Stomach (tissue), 9 donors: ENCODE data around the gene PITPNM3. TPM values are rescaled to one million over a fixed set of nuclear protein-coding genes. Genes with fewer than 3 reads are reported as not detected.

ENCODE experiments used
- DNase-seq, 2 donors: peaks; one replicate each; pipeline versions ENCODE4 v3.0.0 to v3.0.0-alpha.2; 2013 to 2019
- H3K27ac ChIP-seq, 5 donors: fragments of 200-600 bp in 4 of 5; sonication (generic) in 4 of 5; one replicate each; pipeline ENCODE4 v1.5.1; 2013 to 2019; ENCODE audit warnings: mild to moderate bottlenecking in 1 of 5, moderate library complexity in 1 of 5
- H3K27me3 ChIP-seq, 3 donors: fragments of 200-600 bp; sonication (generic); one replicate each; pipeline ENCODE4 v1.5.1; 2017 to 2019; ENCODE audit warnings: mixed run types in 1 of 3
- H3K36me3 ChIP-seq, 4 donors: fragments of 200-600 bp; sonication (generic); 1 replicate in 3 of 4; 2 replicates in 1 of 4; pipeline ENCODE4 v1.5.1; 2016 to 2019
- H3K4me1 ChIP-seq, 4 donors: fragments of 200-600 bp; sonication (generic); one replicate each; pipeline ENCODE4 v1.5.1; 2016 to 2019
- H3K4me3 ChIP-seq, 4 donors: fragments of 200-600 bp; sonication (generic) in 3 of 4; one replicate each; pipeline ENCODE4 v1.5.1; 2016 to 2019; ENCODE audit warnings: mild to moderate bottlenecking in 1 of 4
- H3K9me3 ChIP-seq, 4 donors: fragments of 200-600 bp; sonication (generic); one replicate each; pipeline ENCODE4 v1.5.1; 2016 to 2019
- CTCF ChIP-seq, 7 experiments: fragments of 450-650 bp in 4 of 7; fragments of 200-600 bp in 3 of 7; sonication (generic) in 3 of 7; IDR thresholded peaks; one replicate each; pipeline ENCODE4 v1.5.1; 2016 to 2019; ENCODE audit warnings: antibody characterized with exemption in 7 of 7, control low read depth in 2 of 7, mild to moderate bottlenecking in 1 of 7
- EP300 ChIP-seq: sonication (generic); formaldehyde crosslinking; IDR thresholded peaks from one replicate; pipeline ENCODE4 v1.6.1; 2017; ENCODE audit warnings: antibody characterized with exemption
- POLR2A ChIP-seq, 4 donors: fragments of 450-650 bp; IDR thresholded peaks; one replicate each; pipeline ENCODE4 v1.6.1; 2016; ENCODE audit warnings: antibody characterized with exemption in 4 of 4, control low read depth in 2 of 4, mild to moderate bottlenecking in 1 of 4, moderate library complexity in 1 of 4
- POLR2AphosphoS5 ChIP-seq, 3 donors: sonication (generic); formaldehyde crosslinking; IDR thresholded peaks; one replicate each; pipeline ENCODE4 v1.6.1; 2016; ENCODE audit warnings: antibody characterized with exemption in 3 of 3
- WGBS, 5 donors: extraction: QIAGEN DNeasy Blood & Tissue Kit in 3 of 5; methylation state at CpG; one replicate each; pipeline versions ENCODE4 v1.1.5 to v1.1.7; 2013 to 2018; 5-methylcytosine and 5-hydroxymethylcytosine counted together
- intact Hi-C: fragments of 100-400 bp; cut with DNase I; formaldehyde crosslinking; loops from one replicate; pipeline ENCODE4 v1.15.1; 2023; ENCODE audit warnings: low total_unique reads
- polyA plus RNA-seq, 3 donors: library from polyadenylated mRNA; stranded (reverse); fragments of 200-250 nt; gene quantifications; one replicate each; pipeline ENCODE4 v1.2.3, GENCODE V29; 2013
- total RNA-seq, 5 donors: library from RNA; depleted of rRNA; stranded (reverse); fragments of >200 nt; gene quantifications; one replicate each; pipeline versions ENCODE4 v1.1.0 to v1.2.3, GENCODE V29; 2014 to 2016
- donor health status: healthy with polysubstance abuse.
- donor health status: Bipolar disorder and iron deficiency.
- donor health status: healthy.

PITPNM3 gene
- total and polyA plus RNA-seq, 8 donors: 1.1 to 19.3 (median 5.8) TPM

- no peak for DNase-seq
- H3K4me3 ChIP-seq: no peak overlapping the region
- peaks cover 0 to 12% (median 3%) of the 10 kb centered on the region in 4 donors for H3K36me3 ChIP-seq
- 89 to 100% (median 96%) methylated on average over 4 of the region's 4 CpGs for WGBS, 5 donors
- H3K27me3 ChIP-seq: no peaks in the 10 kb centered on the region
- intact Hi-C loops: no loop called here
- no peaks in the 10 kb centered on the region for H3K4me1 ChIP-seq
- H3K27ac ChIP-seq: no peak overlapping the region
- H3K9me3 ChIP-seq: peaks cover 0 to 5% (median 0%) of the 10 kb centered on the region in 4 donors
- TF ChIP-seq CTCF (IDR thresholded peaks at IDR 0.05) (no peak), POLR2AphosphoS5 (IDR thresholded peaks at IDR 0.05) (no peak), POLR2A (IDR thresholded peaks at IDR 0.05) (no peak), EP300 (no peak)
These were observed 14.5 kb downstream of the PITPNM3 start for GRCh38 chr17:6541886-6542285.

- no peak for DNase-seq
- H3K27me3 ChIP-seq: no peaks in the 10 kb centered on the region
- peaks cover 0 to 5% (median 0%) of the 10 kb centered on the region in 4 donors for H3K9me3 ChIP-seq
- no peaks in the 10 kb centered on the region for H3K4me1 ChIP-seq
- WGBS, 5 donors: 61 to 80% (median 71%) methylated on average over 3 of the region's 3 CpGs
- no peak for TF ChIP-seq POLR2AphosphoS5 (IDR thresholded peaks at IDR 0.05)
- TF ChIP-seq CTCF (IDR thresholded peaks at IDR 0.05): no peak
- no peak for TF ChIP-seq EP300
- TF ChIP-seq POLR2A (IDR thresholded peaks at IDR 0.05): no peak
- no peak overlapping the region for H3K4me3 ChIP-seq
- H3K27ac ChIP-seq: no peak overlapping the region
- intact Hi-C loops: no loop called here
- H3K36me3 ChIP-seq: peaks cover 0 to 21% (median 7%) of the 10 kb centered on the region in 4 donors
These were observed 16.5 kb downstream of the PITPNM3 start for GRCh38 chr17:6539871-6540270.

- WGBS, 5 donors: 87 to 98% (median 92%) methylated on average over 9 to 10 of the region's 10 CpGs
- TF ChIP-seq CTCF (IDR thresholded peaks at IDR 0.05) (no peak), EP300 (no peak), POLR2AphosphoS5 (IDR thresholded peaks at IDR 0.05) (no peak), POLR2A (IDR thresholded peaks at IDR 0.05) (no peak)
- no peaks in the 10 kb centered on the region for H3K4me1 ChIP-seq
- H3K4me3 ChIP-seq: no peak overlapping the region
- H3K27ac ChIP-seq: peak overlapping the region in 1 of 5 donors; percentile 65
- H3K36me3 ChIP-seq: peaks cover 0 to 21% (median 7%) of the 10 kb centered on the region in 4 donors
- intact Hi-C loops: no loop called here
- DNase-seq: peak in 1 of 2 donors; percentile 9
- no peaks in the 10 kb centered on the region for H3K27me3 ChIP-seq
- peaks cover 0 to 5% (median 0%) of the 10 kb centered on the region in 4 donors for H3K9me3 ChIP-seq
These were observed 19.7 kb downstream of the PITPNM3 start for GRCh38 chr17:6536566-6537065.

GRCh38 chr17:6536053-6536452, 20.3 kb downstream of the PITPNM3 start:
- peak overlapping the region in 1 of 5 donors; percentile 65 for H3K27ac ChIP-seq
- 75 to 91% (median 84%) methylated on average over 10 of the region's 10 CpGs for WGBS, 5 donors

More at GRCh38 chr17:6536053-6536452, 20.3 kb downstream of the PITPNM3 start:
- Histone ChIP-seq H3K27me3 (no peaks in the 10 kb centered on the region), H3K4me1 (no peaks in the 10 kb centered on the region), H3K9me3 (peaks cover 0 to 5% (median 0%) of the 10 kb centered on the region in 4 donors), H3K4me3 (no peak overlapping the region), H3K36me3 (peaks cover 0 to 21% (median 7%) of the 10 kb centered on the region in 4 donors)
- TF ChIP-seq EP300 (no peak), CTCF (IDR thresholded peaks at IDR 0.05) (no peak), POLR2A (IDR thresholded peaks at IDR 0.05) (no peak), POLR2AphosphoS5 (IDR thresholded peaks at IDR 0.05) (no peak)
- DNase-seq: peak in 1 of 2 donors; percentile 16
- intact Hi-C loops: no loop called here
